ENCODE data around the gene GLMN.

DNA sequence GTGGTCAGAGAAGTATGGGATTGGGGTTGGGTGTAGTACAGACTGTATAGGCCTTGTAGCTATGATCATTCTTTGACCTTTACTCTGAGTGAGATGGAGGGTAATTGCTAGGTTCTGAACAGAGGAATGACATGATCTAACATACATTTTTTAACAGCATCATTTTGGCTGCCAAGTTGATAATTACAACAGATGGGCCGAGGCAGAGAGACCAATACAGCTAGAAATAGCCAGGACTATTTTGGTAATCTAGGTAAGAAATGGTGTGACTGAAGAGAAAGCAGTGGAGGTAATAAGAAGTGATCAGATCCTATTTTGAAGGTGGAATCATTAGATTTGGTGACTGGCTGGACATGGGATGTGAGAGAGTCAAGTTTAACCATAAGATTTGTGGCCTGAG lies 43.6 kb upstream of the GLMN start:
- TF ChIP-seq CTCF (IDR thresholded peaks at IDR 0.05; ENCODE audit: insufficient read depth, low read length), result no peak
- no peak for TF ChIP-seq POLR2AphosphoS5 (IDR thresholded peaks at IDR 0.05; ENCODE audit: low read depth)
- TF ChIP-seq GABPA (IDR thresholded peaks at IDR 0.05; ENCODE audit: low read depth), result no peak
- no peak for TF ChIP-seq REST (IDR thresholded peaks at IDR 0.05; ENCODE audit: insufficient replicate concordance, low read depth)
